GM19239 (cell line): ENCODE measurements around the gene PODNL1.

Source experiments
- DNase-seq: peaks from one replicate; pipeline ENCODE4 v3.0.0; 2011; ENCODE audit warnings: low spot score; ENCODE audit not compliant: insufficient read length
- FAIRE-seq: peaks from 2 replicates; lab custom pipeline; 2011; peaks lifted over from hg19 to GRCh38; lab: Jason Lieb, UNC

The PODNL1 gene

GRCh38 chr19:13938301-13939064, at the start of gene PODNL1:
Gene PODNL1 (minus strand): TSS chr19:13938417. CDS start chr19:13938181, 236 bp downstream.
- FAIRE-seq (no peak), DNase-seq (no peak)

GRCh38 chr19:13987101-13987890, 49.1 kb upstream of the PODNL1 start:
- DNase-seq (no peak), FAIRE-seq (peak; percentile 73)

GRCh38 chr19:13986348-13986904, 48.2 kb upstream of the PODNL1 start:
- peak; percentile 100 for DNase-seq
- FAIRE-seq = peak; percentile 96

- no peak for FAIRE-seq
Measured at GRCh38 chr19:13985771-13986347, 47.6 kb upstream of the PODNL1 start.

GRCh38 chr19:13984875-13985741, 46.9 kb upstream of the PODNL1 start:
- DNase-seq (no peak), FAIRE-seq (peak; percentile 65)

More at GRCh38 chr19:13985771-13986347, 47.6 kb upstream of the PODNL1 start:
- no peak for DNase-seq

- FAIRE-seq (no peak), DNase-seq (no peak)
Measured at GRCh38 chr19:13984186-13984585, 46.0 kb upstream of the PODNL1 start.

- DNase-seq = no peak
- FAIRE-seq = no peak
Measured at GRCh38 chr19:13983213-13983889, 45.1 kb upstream of the PODNL1 start.

GRCh38 chr19:13982773-13983172, 44.6 kb upstream of the PODNL1 start:
- FAIRE-seq = no peak
- no peak for DNase-seq

- FAIRE-seq = no peak
- DNase-seq = no peak
Measured at GRCh38 chr19:13981988-13982501, 43.8 kb upstream of the PODNL1 start.

- FAIRE-seq = no peak
- no peak for DNase-seq
Measured at GRCh38 chr19:13981467-13981866, 43.2 kb upstream of the PODNL1 start.

GRCh38 chr19:13981021-13981420, 42.8 kb upstream of the PODNL1 start:
- DNase-seq = no peak

GRCh38 chr19:13980340-13980739, 42.1 kb upstream of the PODNL1 start:
- FAIRE-seq (no peak), DNase-seq (no peak)

More at GRCh38 chr19:13981021-13981420, 42.8 kb upstream of the PODNL1 start:
- FAIRE-seq = no peak

- no peak for FAIRE-seq
Measured at GRCh38 chr19:13979686-13980085, 41.5 kb upstream of the PODNL1 start.

GRCh38 chr19:13979244-13979615, 41.0 kb upstream of the PODNL1 start:
- FAIRE-seq (no peak), DNase-seq (no peak)

More at GRCh38 chr19:13979686-13980085, 41.5 kb upstream of the PODNL1 start:
- no peak for DNase-seq

GRCh38 chr19:13978351-13979243, 40.4 kb upstream of the PODNL1 start:
- DNase-seq = no peak
- FAIRE-seq = no peak

- no peak for DNase-seq
- no peak for FAIRE-seq
Measured at GRCh38 chr19:13977803-13978202, 39.6 kb upstream of the PODNL1 start.

GRCh38 chr19:13976446-13976845, 38.2 kb upstream of the PODNL1 start:
- FAIRE-seq = no peak

GRCh38 chr19:13975870-13976269, 37.7 kb upstream of the PODNL1 start:
- no peak for DNase-seq
- FAIRE-seq = no peak

More at GRCh38 chr19:13976446-13976845, 38.2 kb upstream of the PODNL1 start:
- DNase-seq = no peak
